IPS-20b (cell line): ENCODE data around the gene NPAS2.

Experiments
- H3K27ac ChIP-seq: one replicate; pipeline ENCODE4 v1.5.1; 2013; ENCODE audit warnings: low read length
- H3K27me3 ChIP-seq: 2 replicates; pipeline ENCODE4 v1.6.1; 2013; ENCODE audit warnings: mild to moderate bottlenecking, low read length, inconsistent platforms; ENCODE audit not compliant: insufficient read depth
- H3K36me3 ChIP-seq: 2 replicates; pipeline ENCODE4 v1.6.1; 2013; ENCODE audit warnings: low read depth, mild to moderate bottlenecking, inconsistent platforms, low read length, moderate library complexity; ENCODE audit not compliant: insufficient read depth
- H3K4me1 ChIP-seq: 2 replicates; pipeline ENCODE4 v1.6.1; 2013; ENCODE audit warnings: mild to moderate bottlenecking, control low read depth, inconsistent platforms, low read length, moderate library complexity; ENCODE audit not compliant: insufficient read depth
- H3K4me3 ChIP-seq: 2 replicates; pipeline ENCODE4 v1.5.1; 2013; ENCODE audit warnings: mild to moderate bottlenecking, low read length, inconsistent platforms
- H3K9ac ChIP-seq: 2 replicates; pipeline ENCODE4 v1.6.1; 2013; ENCODE audit warnings: low read depth, mild to moderate bottlenecking, inconsistent platforms, low read length, moderate library complexity
- H3K9me3 ChIP-seq: 2 replicates; pipeline ENCODE4 v1.6.1; 2013; ENCODE audit warnings: mild to moderate bottlenecking, low read depth, low read length, inconsistent platforms; ENCODE audit not compliant: insufficient read depth

The NPAS2 gene

GRCh38 chr2:100941646-100942240, 121.8 kb downstream of the NPAS2 start:
- Histone ChIP-seq H3K9me3 (no peaks in the 10 kb centered on the region), H3K27me3 (no peaks in the 10 kb centered on the region), H3K4me1 (no peaks in the 10 kb centered on the region), H3K4me3 (no peak overlapping the region), H3K9ac (no peak overlapping the region), H3K27ac (no peak overlapping the region), H3K36me3 (no peaks in the 10 kb centered on the region)

- no peak overlapping the region for H3K9ac ChIP-seq
- no peak overlapping the region for H3K27ac ChIP-seq
- no peaks in the 10 kb centered on the region for H3K9me3 ChIP-seq
- no peaks in the 10 kb centered on the region for H3K36me3 ChIP-seq
- H3K4me1 ChIP-seq = peaks cover 8% of the 10 kb centered on the region; the same call in 1 of the 2 replicates
- no peaks in the 10 kb centered on the region for H3K27me3 ChIP-seq
- H3K4me3 ChIP-seq = no peak overlapping the region
Measured at GRCh38 chr2:100944617-100945432, 124.9 kb downstream of the NPAS2 start.

GRCh38 chr2:100945433-100945740, 125.4 kb downstream of the NPAS2 start:
- peaks cover 14% of the 10 kb centered on the region; the same call in 1 of the 2 replicates for H3K4me1 ChIP-seq
- no peaks in the 10 kb centered on the region for H3K36me3 ChIP-seq
- no peaks in the 10 kb centered on the region for H3K27me3 ChIP-seq
- H3K9ac ChIP-seq = no peak overlapping the region
- H3K9me3 ChIP-seq = no peaks in the 10 kb centered on the region
- H3K27ac ChIP-seq = no peak overlapping the region
- H3K4me3 ChIP-seq = no peak overlapping the region

GRCh38 chr2:100945930-100946607, 126.1 kb downstream of the NPAS2 start:
- Histone ChIP-seq H3K36me3 (no peaks in the 10 kb centered on the region), H3K4me3 (no peak overlapping the region), H3K9ac (no peak overlapping the region), H3K9me3 (no peaks in the 10 kb centered on the region), H3K27ac (no peak overlapping the region), H3K4me1 (peaks cover 17% of the 10 kb centered on the region; the same call in 1 of the 2 replicates), H3K27me3 (no peaks in the 10 kb centered on the region)

GRCh38 chr2:100948942-100949811, 129.2 kb downstream of the NPAS2 start:
- no peaks in the 10 kb centered on the region for H3K36me3 ChIP-seq
- no peaks in the 10 kb centered on the region for H3K9me3 ChIP-seq
- no peak overlapping the region for H3K4me3 ChIP-seq
- peaks cover 17% of the 10 kb centered on the region; the same call in 1 of the 2 replicates for H3K4me1 ChIP-seq
- H3K9ac ChIP-seq = no peak overlapping the region
- no peak overlapping the region for H3K27ac ChIP-seq
- no peaks in the 10 kb centered on the region for H3K27me3 ChIP-seq

GRCh38 chr2:100952512-100952911, 132.6 kb downstream of the NPAS2 start:
- Histone ChIP-seq H3K9me3 (no peaks in the 10 kb centered on the region), H3K36me3 (no peaks in the 10 kb centered on the region), H3K9ac (no peak overlapping the region), H3K27ac (no peak overlapping the region), H3K27me3 (no peaks in the 10 kb centered on the region), H3K4me1 (peaks cover 17% of the 10 kb centered on the region; the same call in 1 of the 2 replicates), H3K4me3 (no peak overlapping the region)

- Histone ChIP-seq H3K9ac (no peak overlapping the region), H3K4me1 (peaks cover 15% of the 10 kb centered on the region; the same call in 1 of the 2 replicates), H3K9me3 (no peaks in the 10 kb centered on the region), H3K27me3 (no peaks in the 10 kb centered on the region), H3K4me3 (no peak overlapping the region), H3K27ac (no peak overlapping the region), H3K36me3 (no peaks in the 10 kb centered on the region)
Measured at GRCh38 chr2:100953406-100954043, 133.6 kb downstream of the NPAS2 start.

- Histone ChIP-seq H3K9ac (no peak overlapping the region), H3K36me3 (no peaks in the 10 kb centered on the region), H3K9me3 (no peaks in the 10 kb centered on the region), H3K4me1 (peaks cover 12% of the 10 kb centered on the region; the same call in 1 of the 2 replicates), H3K4me3 (no peak overlapping the region), H3K27me3 (no peaks in the 10 kb centered on the region), H3K27ac (no peak overlapping the region)
Measured at GRCh38 chr2:100954044-100954420, 134.1 kb downstream of the NPAS2 start.

- Histone ChIP-seq H3K27me3 (no peaks in the 10 kb centered on the region), H3K36me3 (no peaks in the 10 kb centered on the region), H3K4me1 (peaks cover 5% of the 10 kb centered on the region; the same call in 1 of the 2 replicates), H3K27ac (no peak overlapping the region), H3K9me3 (no peaks in the 10 kb centered on the region), H3K4me3 (no peak overlapping the region), H3K9ac (no peak overlapping the region)
Measured at GRCh38 chr2:100955226-100955625, 135.3 kb downstream of the NPAS2 start.

- no peak overlapping the region for H3K4me3 ChIP-seq
- no peaks in the 10 kb centered on the region for H3K27me3 ChIP-seq
- no peak overlapping the region for H3K9ac ChIP-seq
- no peak overlapping the region for H3K27ac ChIP-seq
- H3K36me3 ChIP-seq = no peaks in the 10 kb centered on the region
- H3K9me3 ChIP-seq = no peaks in the 10 kb centered on the region
- no peaks in the 10 kb centered on the region for H3K4me1 ChIP-seq
Measured at GRCh38 chr2:100956081-100956480, 136.1 kb downstream of the NPAS2 start.
